Esophagus squamous epithelium (tissue), 5 donors: ENCODE data around the gene CNTLN. TPM values are rescaled to one million over a fixed set of nuclear protein-coding genes. Genes with fewer than 3 reads are reported as not detected.

Source experiments
- DNase-seq: peaks from one replicate; lab custom pipeline; 2025; lab: John Stamatoyannopoulos, UW
- H3K27ac ChIP-seq, 4 donors: fragments of 200-600 bp; sonication (generic); one replicate each; pipeline ENCODE4 v1.5.1; 2016 to 2019; ENCODE audit warnings: mild to moderate bottlenecking in 1 of 4
- H3K27me3 ChIP-seq, 4 donors: fragments of 200-600 bp; sonication (generic); 1 replicate in 3 of 4; 2 replicates in 1 of 4; pipeline versions ENCODE4 v1.5.1 to v1.6.0; 2017 to 2021; ENCODE audit warnings: antibody characterized with exemption in 1 of 4
- H3K36me3 ChIP-seq, 3 donors: fragments of 200-600 bp; sonication (generic); one replicate each; pipeline ENCODE4 v1.5.1; 2016 to 2019
- H3K4me1 ChIP-seq, 3 donors: fragments of 200-600 bp; sonication (generic); one replicate each; pipeline ENCODE4 v1.5.1; 2017 to 2019
- H3K4me3 ChIP-seq, 4 donors: fragments of 200-600 bp; sonication (generic); 1 replicate in 3 of 4; 2 replicates in 1 of 4; pipeline ENCODE4 v1.5.1; 2016 to 2019; ENCODE audit warnings: mild to moderate bottlenecking in 2 of 4, moderate library complexity in 1 of 4
- H3K9me3 ChIP-seq, 3 donors: fragments of 200-600 bp; sonication (generic); one replicate each; pipeline ENCODE4 v1.5.1; 2016 to 2019
- POLR2A ChIP-seq, 4 donors: fragments of 450-650 bp; IDR thresholded peaks; one replicate each; pipeline ENCODE4 v1.6.1; 2017; ENCODE audit warnings: antibody characterized with exemption in 4 of 4, mild to moderate bottlenecking in 4 of 4, moderate library complexity in 3 of 4
- WGBS, 2 donors: methylation state at CpG; one replicate each; pipeline ENCODE4 v1.1.5; 2018; 5-methylcytosine and 5-hydroxymethylcytosine counted together
- intact Hi-C: fragments of 100-400 bp; cut with DNase I; formaldehyde crosslinking; loops from one replicate; pipeline ENCODE4 v1.15.0; 2022
- small RNA-seq, 4 donors: library from RNA; depleted of rRNA; stranded (forward); fragments of <200 nt; gene quantifications; one replicate each; pipeline ENCODE3, GENCODE V24; 2016
- total RNA-seq, 4 donors: library from RNA; depleted of rRNA; stranded (reverse); fragments of >200 nt; gene quantifications; one replicate each; pipeline ENCODE4 v1.1.0, GENCODE V29; 2016
- TF ChIP-seq, protein P1 (sequence below), 6 experiments: fragments of 450-650 bp in 4 of 6; fragments of 200-600 bp in 2 of 6; sonication (generic) in 2 of 6; IDR thresholded peaks; one replicate each; pipeline ENCODE4 v1.5.1; 2016 to 2019; ENCODE audit warnings: antibody characterized with exemption in 6 of 6, mild to moderate bottlenecking in 4 of 6, moderate library complexity in 4 of 6
- donor health status: DM: yes; HTN: yes; CAD: no.

The CNTLN gene
- total RNA-seq, 4 donors from 2014 or later = 0.80 to 8.2 (median 5.1) TPM

DNA sequence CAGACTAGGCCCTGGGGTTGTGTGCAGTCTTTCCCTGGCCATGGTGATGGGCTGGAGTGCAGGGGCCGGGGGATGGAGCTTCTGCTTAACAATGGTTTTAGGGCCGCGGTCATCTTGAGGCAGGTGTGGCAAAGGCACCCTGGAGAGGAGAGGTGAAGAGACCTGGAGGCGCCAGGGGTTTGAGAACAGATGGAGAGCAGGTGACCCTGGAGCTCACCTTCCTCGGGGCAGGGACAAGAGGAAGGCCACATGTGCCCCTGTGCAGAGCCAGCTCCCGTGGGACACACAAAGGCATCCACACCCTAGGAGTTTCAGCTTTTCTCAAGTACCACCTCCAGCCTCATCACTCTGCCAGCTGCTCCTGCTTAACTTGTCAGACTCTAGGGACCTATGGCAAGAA, 397.6 kb downstream of the CNTLN start:
- Histone ChIP-seq H3K4me1 (no peaks in the 10 kb centered on the region), H3K27ac (no peak overlapping the region), H3K36me3 (no peaks in the 10 kb centered on the region), H3K27me3 (no peaks in the 10 kb centered on the region), H3K4me3 (no peak overlapping the region), H3K9me3 (no peaks in the 10 kb centered on the region)
- intact Hi-C loops = loop anchor here (10.0 kb wide), 1 partner anchor 682 kb away; no protein-coding TSS in a partner anchor
- DNase-seq = no peak
- 59% methylated on average over 3 of the region's 6 CpGs; no CpG with 5 or more reads in 1 of the 2 donors for WGBS, 2 donors
- TF ChIP-seq, protein P1, sequence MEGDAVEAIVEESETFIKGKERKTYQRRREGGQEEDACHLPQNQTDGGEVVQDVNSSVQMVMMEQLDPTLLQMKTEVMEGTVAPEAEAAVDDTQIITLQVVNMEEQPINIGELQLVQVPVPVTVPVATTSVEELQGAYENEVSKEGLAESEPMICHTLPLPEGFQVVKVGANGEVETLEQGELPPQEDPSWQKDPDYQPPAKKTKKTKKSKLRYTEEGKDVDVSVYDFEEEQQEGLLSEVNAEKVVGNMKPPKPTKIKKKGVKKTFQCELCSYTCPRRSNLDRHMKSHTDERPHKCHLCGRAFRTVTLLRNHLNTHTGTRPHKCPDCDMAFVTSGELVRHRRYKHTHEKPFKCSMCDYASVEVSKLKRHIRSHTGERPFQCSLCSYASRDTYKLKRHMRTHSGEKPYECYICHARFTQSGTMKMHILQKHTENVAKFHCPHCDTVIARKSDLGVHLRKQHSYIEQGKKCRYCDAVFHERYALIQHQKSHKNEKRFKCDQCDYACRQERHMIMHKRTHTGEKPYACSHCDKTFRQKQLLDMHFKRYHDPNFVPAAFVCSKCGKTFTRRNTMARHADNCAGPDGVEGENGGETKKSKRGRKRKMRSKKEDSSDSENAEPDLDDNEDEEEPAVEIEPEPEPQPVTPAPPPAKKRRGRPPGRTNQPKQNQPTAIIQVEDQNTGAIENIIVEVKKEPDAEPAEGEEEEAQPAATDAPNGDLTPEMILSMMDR (IDR thresholded peaks at IDR 0.05) = no peak
- no peak for TF ChIP-seq POLR2A (IDR thresholded peaks at IDR 0.05)

DNA sequence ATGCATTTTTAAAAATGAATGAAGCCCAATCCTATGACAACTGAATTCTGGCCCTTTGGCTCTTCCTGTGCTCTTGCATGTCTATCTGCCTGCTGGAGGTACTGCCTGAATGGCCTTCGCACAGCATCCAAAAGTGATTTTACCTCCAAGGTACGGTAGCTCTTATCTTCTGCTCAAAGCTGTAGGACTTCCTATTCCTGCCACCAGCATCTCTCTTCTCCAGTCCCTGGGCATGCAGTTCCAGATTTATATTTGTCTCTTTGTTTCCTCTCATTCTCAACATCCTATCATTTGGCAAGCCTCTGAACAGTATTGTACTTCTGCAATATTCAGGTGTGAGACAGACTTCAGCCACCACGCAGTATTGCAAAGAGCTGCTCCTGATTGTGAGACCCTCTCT, 400.3 kb downstream of the CNTLN start:
- intact Hi-C loops = loop anchor here (10.0 kb wide), 1 partner anchor 680 kb away; no protein-coding TSS in a partner anchor
- 79 to 88% methylated on average over 3 of the region's 3 CpGs for WGBS, 2 donors
- no peaks in the 10 kb centered on the region for H3K9me3 ChIP-seq
- no peaks in the 10 kb centered on the region for H3K27me3 ChIP-seq
- no peak for DNase-seq
- TF ChIP-seq, protein P1 (IDR thresholded peaks at IDR 0.05) = no peak
- no peak for TF ChIP-seq POLR2A (IDR thresholded peaks at IDR 0.05)
- H3K4me1 ChIP-seq = no peaks in the 10 kb centered on the region
- no peak overlapping the region for H3K4me3 ChIP-seq
- no peak overlapping the region for H3K27ac ChIP-seq
- H3K36me3 ChIP-seq = no peaks in the 10 kb centered on the region

DNA sequence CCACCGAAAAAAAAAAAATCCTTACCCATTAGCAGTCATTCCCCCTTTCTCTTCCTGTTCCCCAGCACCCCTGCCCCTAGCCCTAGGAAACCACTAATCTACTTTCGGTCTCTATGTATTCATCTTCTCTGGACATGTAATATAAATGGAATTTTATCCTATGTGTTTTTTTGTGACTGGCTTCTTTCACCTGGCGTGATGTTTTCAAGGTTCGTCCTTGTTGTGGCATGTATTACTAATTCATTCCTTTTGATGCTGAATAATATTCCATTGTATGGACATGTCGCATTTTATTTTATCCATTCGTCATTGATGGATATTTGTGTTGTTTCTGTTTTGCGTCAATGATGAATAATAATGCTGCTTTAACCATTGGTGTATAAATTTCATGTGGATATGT, 401.2 kb downstream of the CNTLN start:
- Histone ChIP-seq H3K27me3 (no peaks in the 10 kb centered on the region), H3K4me1 (no peaks in the 10 kb centered on the region), H3K36me3 (no peaks in the 10 kb centered on the region), H3K27ac (no peak overlapping the region), H3K9me3 (no peaks in the 10 kb centered on the region), H3K4me3 (no peak overlapping the region)
- 47 to 56% methylated on average over 7 of the region's 7 CpGs for WGBS, 2 donors
- TF ChIP-seq, protein P1 (IDR thresholded peaks at IDR 0.05) = no peak
- no peak for TF ChIP-seq POLR2A (IDR thresholded peaks at IDR 0.05)
- DNase-seq = no peak
- intact Hi-C loops = loop anchor here (10.0 kb wide), 1 partner anchor 679 kb away; no protein-coding TSS in a partner anchor

DNA sequence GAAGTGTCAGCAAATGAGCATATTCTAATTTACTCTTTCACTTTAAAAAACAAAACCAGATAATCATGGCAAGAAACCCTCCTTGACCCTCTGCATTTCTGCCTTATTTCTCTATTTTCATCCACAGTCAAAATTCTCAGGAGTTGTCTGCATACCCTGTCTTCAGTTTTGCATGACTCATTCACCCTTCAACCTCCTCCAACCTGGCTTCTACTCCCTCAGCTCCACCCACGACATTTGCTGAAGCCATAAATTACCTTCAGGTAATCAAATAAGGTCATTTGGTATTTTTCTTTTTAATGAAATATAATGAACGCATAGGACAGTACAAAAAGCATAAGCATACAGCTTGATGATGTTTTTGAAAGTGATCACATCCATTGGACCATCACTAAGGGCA, 416.2 kb downstream of the CNTLN start:
- no peak overlapping the region for H3K4me3 ChIP-seq
- no peak for TF ChIP-seq POLR2A (IDR thresholded peaks at IDR 0.05)
- TF ChIP-seq, protein P1 (IDR thresholded peaks at IDR 0.05) = no peak
- WGBS, 2 donors = 44 to 49% methylated on average over 2 of the region's 2 CpGs
- no peaks in the 10 kb centered on the region for H3K9me3 ChIP-seq
- H3K27me3 ChIP-seq = no peaks in the 10 kb centered on the region
- intact Hi-C loops = no loop called here
- H3K27ac ChIP-seq = no peak overlapping the region
- no peak for DNase-seq
- H3K36me3 ChIP-seq = no peaks in the 10 kb centered on the region
- no peaks in the 10 kb centered on the region for H3K4me1 ChIP-seq

Small RNA genes lying within 50 kb of the gene (small RNA-seq; reads per million reads assigned to genes)
- 0 reads per million in 4 donors for gene RPS29P33
